ENCODE results near the gene ASTN2. TPM values are rescaled to one million over a fixed set of nuclear protein-coding genes. Genes with fewer than 3 reads are reported as not detected.

The ASTN2 gene
- total RNA-seq, 4 donors from 2014 or later, result 0.97 to 4.7 (median 3.0) TPM

GRCh38 chr9:117063721-117064471 lies 351.0 kb downstream of the ASTN2 start:
- no peak overlapping the region for H3K4me3 ChIP-seq (ENCODE audit: low read depth, poor library complexity, severe bottlenecking)
- TF ChIP-seq POLR2A (IDR thresholded peaks at IDR 0.05) (no peak), CTCF (IDR thresholded peaks at IDR 0.05) (no peak)
- DNase-seq (ENCODE audit: low spot score in 2 of 2), result no peak
- intact Hi-C loops (cut with DNase I; ENCODE audit: low total_unique reads), result no loop called here
- WGBS, 2 donors, result 62 to 66% methylated on average over 10 of the region's 10 CpGs

- no peak for DNase-seq (ENCODE audit: low spot score in 2 of 2)
- no peak overlapping the region for H3K4me3 ChIP-seq (ENCODE audit: low read depth, poor library complexity, severe bottlenecking)
- intact Hi-C loops (cut with DNase I; ENCODE audit: low total_unique reads), result no loop called here
- TF ChIP-seq POLR2A (IDR thresholded peaks at IDR 0.05) (no peak), CTCF (IDR thresholded peaks at IDR 0.05) (no peak)
Measured at GRCh38 chr9:117060963-117061362, 353.9 kb downstream of the ASTN2 start.

GRCh38 chr9:117050007-117050406 lies 364.9 kb downstream of the ASTN2 start:
- intact Hi-C loops (cut with DNase I; ENCODE audit: low total_unique reads), result no loop called here
- TF ChIP-seq POLR2A (IDR thresholded peaks at IDR 0.05) (no peak), CTCF (IDR thresholded peaks at IDR 0.05) (no peak)
- 77 to 83% methylated on average over 3 of the region's 3 CpGs for whole genome bisulfite sequencing, 2 donors
- no peak overlapping the region for H3K4me3 ChIP-seq (ENCODE audit: low read depth, poor library complexity, severe bottlenecking)
- no peak for DNase-seq (ENCODE audit: low spot score in 2 of 2)

- intact Hi-C loops (cut with DNase I; ENCODE audit: low total_unique reads), result no loop called here
- 83 to 87% methylated on average over 3 of the region's 3 CpGs for WGBS, 2 donors
- no peak overlapping the region for H3K4me3 ChIP-seq (ENCODE audit: low read depth, poor library complexity, severe bottlenecking)
- no peak for DNase-seq (ENCODE audit: low spot score in 2 of 2)
- TF ChIP-seq POLR2A (IDR thresholded peaks at IDR 0.05) (no peak), CTCF (IDR thresholded peaks at IDR 0.05) (no peak)
Measured at GRCh38 chr9:117046666-117047327, 368.1 kb downstream of the ASTN2 start.

GRCh38 chr9:117044241-117044640 lies 370.6 kb downstream of the ASTN2 start:
- no peak overlapping the region for H3K4me3 ChIP-seq (ENCODE audit: low read depth, poor library complexity, severe bottlenecking)
- no peak for TF ChIP-seq POLR2A (IDR thresholded peaks at IDR 0.05)
- TF ChIP-seq CTCF (IDR thresholded peaks at IDR 0.05), result no peak
- DNase-seq (ENCODE audit: low spot score in 2 of 2), result no peak
- 38 to 47% methylated on average over 4 of the region's 4 CpGs for WGBS, 2 donors
- intact Hi-C loops (cut with DNase I; ENCODE audit: low total_unique reads), result no loop called here

All from lower leg skin (tissue), 4 donors.